HG03565 (cell line): Measurements from ENCODE around the gene TUBB2A.

Source experiments
- ATAC-seq: cut with Tn5 transposase; IDR thresholded peaks from one replicate; pipeline ENCODE4 v1.9.1; 2021; ENCODE audit warnings: mild to moderate bottlenecking, moderate library complexity; ENCODE audit not compliant: unreplicated experiment

TUBB2A gene

GRCh38 chr6:3124667-3125066 is 32.7 kb downstream of the TUBB2A start:
- no peak for ATAC-seq

- no peak for ATAC-seq
These were observed 34.5 kb downstream of the TUBB2A start for GRCh38 chr6:3122823-3123182.

GRCh38 chr6:3120765-3121089 is 36.6 kb downstream of the TUBB2A start:
- no peak for ATAC-seq

GRCh38 chr6:3119040-3119723 is 38.2 kb downstream of the TUBB2A start:
- ATAC-seq: peak; percentile 13

- ATAC-seq: peak; percentile 76
These were observed 38.8 kb downstream of the TUBB2A start, which contains the start of gene BPHL for GRCh38 chr6:3118353-3119039. TSS of gene BPHL (plus strand) at chr6:3118711. CDS start at chr6:3118741, 30 bp downstream.

GRCh38 chr6:3117912-3118352 is 39.4 kb downstream of the TUBB2A start:
- ATAC-seq: no peak

GRCh38 chr6:3114377-3114776 is 43.0 kb downstream of the TUBB2A start:
- no peak for ATAC-seq

- ATAC-seq: no peak
These were observed 47.6 kb downstream of the TUBB2A start for GRCh38 chr6:3109761-3110160.

- ATAC-seq: no peak
These were observed 48.5 kb downstream of the TUBB2A start for GRCh38 chr6:3108746-3109414.
